Endothelial cell of umbilical vein (primary cell): Measurements from ENCODE around the gene HBS1L. TPM values are rescaled to one million over a fixed set of nuclear protein-coding genes. Genes with fewer than 3 reads are reported as not detected.

ENCODE experiments used
- BruUV-seq: library from RNA; stranded (reverse); fragments of 400-500 nt; replicated peaks from 2 replicates; lab custom pipeline; 2021; lab: Mats Ljungman, UMichigan
- CTCF ChIA-PET: fragments of 300-600, 350-600 bp; sonication (Branson Sonifier 250); formaldehyde crosslinking; loops from one replicate; lab custom pipeline; 2021; ENCODE audit warnings: antibody characterized with exemption, inconsistent platforms; lab: Charles Lee
- POLR2A ChIA-PET: fragments of 300-600, 350-600 bp; sonication (Branson Sonifier 250); formaldehyde crosslinking; loops from one replicate; lab custom pipeline; 2021; ENCODE audit warnings: antibody characterized with exemption, inconsistent platforms; lab: Charles Lee
- DNase-seq: peaks from one replicate; pipeline ENCODE4 v3.0.0-alpha.2; 2011; ENCODE audit warnings: low read depth, low spot score
- FAIRE-seq: peaks from 2 replicates; lab custom pipeline; 2011; peaks lifted over from hg19 to GRCh38; lab: Jason Lieb, UNC
- H2AFZ ChIP-seq: 2 replicates; pipeline ENCODE4 v1.6.0; 2012; ENCODE audit warnings: low read depth, low read length, control low read depth, inconsistent platforms
- H3K27ac ChIP-seq: 2 replicates; pipeline ENCODE4 v1.5.1; 2011; ENCODE audit warnings: low read depth, mild to moderate bottlenecking, control low read depth, low read length, moderate library complexity; ENCODE audit not compliant: insufficient read depth
- H3K27me3 ChIP-seq, 2 experiments: 2 replicates each; pipeline versions ENCODE4 v1.6.0 to v1.6.1; 2011; ENCODE audit warnings: low read length in 2 of 2, mixed read lengths in 1 of 2; ENCODE audit not compliant: control insufficient read depth in 2 of 2, insufficient read depth in 2 of 2
- H3K36me3 ChIP-seq, 2 experiments: 2 replicates in 1 of 2; 3 replicates in 1 of 2; pipeline ENCODE4 v1.5.1; 2011; ENCODE audit warnings: low read length in 2 of 2, mild to moderate bottlenecking in 1 of 2, moderate library complexity in 1 of 2; ENCODE audit not compliant: control insufficient read depth in 2 of 2, insufficient read depth in 2 of 2; ENCODE audit errors: extremely low read depth in 1 of 2
- H3K4me1 ChIP-seq: 3 replicates; pipeline ENCODE4 v1.5.1; 2011; ENCODE audit warnings: mild to moderate bottlenecking, low read length; ENCODE audit not compliant: control insufficient read depth, insufficient read depth; ENCODE audit errors: extremely low read depth
- H3K4me2 ChIP-seq: 2 replicates; pipeline ENCODE4 v1.6.1; 2011; ENCODE audit warnings: low read length, control low read depth, mixed read lengths; ENCODE audit not compliant: insufficient read depth
- H3K4me3 ChIP-seq, 3 experiments: fragments of 200-600 bp in 1 of 3; sonication (generic), shearing (Covaris generic) in 1 of 3; replicated peaks in 1 of 3; 2 replicates each; pipeline ENCODE4 v1.5.1; 2011 to 2016; ENCODE audit warnings: control low read depth in 3 of 3, low read length in 3 of 3, mild to moderate bottlenecking in 2 of 3, inconsistent platforms in 1 of 3, low read depth in 1 of 3, moderate library complexity in 1 of 3; ENCODE audit not compliant: insufficient read depth in 1 of 3
- H3K79me2 ChIP-seq: 2 replicates; pipeline ENCODE4 v1.6.0; 2012; ENCODE audit warnings: low read length, inconsistent platforms; ENCODE audit not compliant: control insufficient read depth, insufficient read depth
- H3K9ac ChIP-seq: replicated peaks from 2 replicates; pipeline ENCODE3; 2011; ENCODE audit warnings: low read length, control low read depth; ENCODE audit not compliant: insufficient read depth; ENCODE audit errors: extremely low read depth
- H3K9me1 ChIP-seq: replicated peaks from 3 replicates; pipeline ENCODE4 v1.6.0; 2011; ENCODE audit warnings: mild to moderate bottlenecking, low read length; ENCODE audit not compliant: control insufficient read depth, insufficient read depth; ENCODE audit errors: extremely low read depth
- H3K9me3 ChIP-seq: replicated peaks from 2 replicates; pipeline ENCODE4 v1.5.1; 2012; ENCODE audit warnings: low read length, inconsistent platforms; ENCODE audit not compliant: control insufficient read depth, insufficient read depth
- H4K20me1 ChIP-seq: replicated peaks from 2 replicates; pipeline ENCODE3; 2011; ENCODE audit warnings: mild to moderate bottlenecking, low read length; ENCODE audit not compliant: control insufficient read depth, insufficient read depth; ENCODE audit errors: extremely low read depth
- CTCF ChIP-seq, 2 donors: IDR thresholded peaks; 1 replicate in 1 of 2; 2 replicates in 1 of 2; pipeline ENCODE4 v1.5.1; 2011; ENCODE audit warnings: low read length in 2 of 2, mild to moderate bottlenecking in 2 of 2, moderate library complexity in 2 of 2, control low read depth in 1 of 2, inconsistent platforms in 1 of 2, low read depth in 1 of 2; ENCODE audit not compliant: insufficient read depth in 1 of 2; ENCODE audit errors: extremely low read depth in 1 of 2
- EZH2 ChIP-seq: IDR thresholded peaks from 2 replicates; pipeline ENCODE4 v1.6.1; 2012; ENCODE audit warnings: borderline replicate concordance, low read depth, mild to moderate bottlenecking, moderate library complexity, low read length, inconsistent platforms; ENCODE audit not compliant: severe bottlenecking
- FOS ChIP-seq: IDR thresholded peaks from 2 replicates; pipeline ENCODE4 v1.6.1; 2011; ENCODE audit warnings: mild to moderate bottlenecking, low read length, moderate library complexity, borderline replicate concordance; ENCODE audit not compliant: insufficient read depth
- GATA2 ChIP-seq: IDR thresholded peaks from 2 replicates; pipeline ENCODE4 v1.7.0; 2011; ENCODE audit warnings: low read depth, mild to moderate bottlenecking, moderate library complexity, mixed read lengths, low read length; ENCODE audit not compliant: insufficient read length, insufficient read depth
- JUN ChIP-seq: IDR thresholded peaks from 2 replicates; pipeline ENCODE4 v1.6.1; 2011; ENCODE audit warnings: borderline replicate concordance, low read depth; ENCODE audit not compliant: insufficient read length, insufficient read depth
- MAX ChIP-seq: IDR thresholded peaks from 2 replicates; pipeline ENCODE4 v1.6.1; 2011; ENCODE audit not compliant: insufficient read depth, insufficient read length
- MYC ChIP-seq: IDR thresholded peaks from one replicate; pipeline ENCODE4 v1.6.1; 2011; ENCODE audit warnings: mild to moderate bottlenecking, low read depth, low read length
- POLR2A ChIP-seq: IDR thresholded peaks from 2 replicates; pipeline ENCODE4 v1.6.1; 2012; ENCODE audit warnings: low read depth, mild to moderate bottlenecking, control low read depth, low read length
- POLR2AphosphoS5 ChIP-seq: IDR thresholded peaks from 2 replicates; pipeline ENCODE4 v1.6.1; 2012; ENCODE audit warnings: low read depth, mild to moderate bottlenecking, control low read depth, low read length, moderate library complexity; ENCODE audit not compliant: insufficient read depth
- dilution Hi-C: fragments of 300-500 bp; cut with MboI; formaldehyde crosslinking; loops from one replicate; pipeline ENCODE4 v1.15.0; 2019; ENCODE audit warnings: low sequenced_read_pairs; ENCODE audit not compliant: extremely low pct_ligation_motif_present
- intact Hi-C: fragments of 100-400 bp; cut with micrococcal nuclease; formaldehyde crosslinking; loops from one replicate; pipeline ENCODE4 v1.10.0; 2022
- polyA plus RNA-seq, 4 experiments: library from polyadenylated mRNA; depleted of rRNA in 3 of 4; stranded (reverse) in 3 of 4; unstranded in 1 of 4; fragments of >200 nt; gene quantifications; 2 replicates each; pipeline versions ENCODE4 v1.2.1 to v1.2.3, GENCODE V29; 2011 to 2012; ENCODE audit warnings: missing spikeins in 1 of 4
- total RNA-seq: library from RNA; stranded (reverse); gene quantifications from 2 replicates; pipeline ENCODE4 v1.2.3, GENCODE V29; 2021

The HBS1L gene
- total and polyA plus RNA-seq, 2 donors (not counting 3 experiments of a cell fraction or from before 2014, with no cell fraction given), result 23.7 to 74.6 TPM

GRCh38 chr6:134920422-134920821 lies 134.2 kb downstream of the HBS1L start:
- Histone ChIP-seq H3K9me3 (no peaks in the 10 kb centered on the region), H4K20me1 (no peaks in the 10 kb centered on the region), H3K27me3 (no peaks in the 10 kb centered on the region), H3K36me3 (no peaks in the 10 kb centered on the region), H3K9ac (no peak overlapping the region), H3K4me3 (no peak overlapping the region), H3K4me2 (peak overlapping the region; percentile 27), H2AFZ (no peak overlapping the region), H3K9me1 (no peaks in the 10 kb centered on the region), H3K27ac (no peak overlapping the region), H3K4me1 (peaks cover 4% of the 10 kb centered on the region), H3K79me2 (no peaks in the 10 kb centered on the region)
- intact Hi-C loops, result no loop called here
- peak; percentile 8 for FAIRE-seq
- dilution Hi-C loops, result no loop called here
- ChIA-PET POLR2A (no interaction called here), CTCF (interaction anchor here (0.9 to 3.2 kb wide), 4 partner anchors 11 to 797 kb away, joined by 3 to 20 read pairs (median 6); partner anchors contain the start of gene ALDH8A1)
- BruUV-seq, result no TSS peak
- DNase-seq, result peak; percentile 22
- TF ChIP-seq MYC (no peak), POLR2AphosphoS5 (no peak), GATA2 (peak; percentile 61), JUN (peak; percentile 28), FOS (peak; percentile 42), MAX (no peak)

- no peak overlapping the region for H3K27ac ChIP-seq
- peaks cover 0 to 2% of the 10 kb centered on the region in 2 experiments for H3K27me3 ChIP-seq
- no TSS peak for BruUV-seq
- H4K20me1 ChIP-seq, result no peaks in the 10 kb centered on the region
- no peak overlapping the region for H2AFZ ChIP-seq
- dilution Hi-C loops (no loop called here), intact Hi-C loops (no loop called here)
- H3K79me2 ChIP-seq, result no peaks in the 10 kb centered on the region
- POLR2A ChIA-PET, result no interaction called here
- CTCF ChIA-PET, result interaction anchor here (0.9 to 3.2 kb wide), 3 partner anchors 9 to 28 kb away, joined by 4 to 20 read pairs (median 4); no protein-coding TSS in a partner anchor
- H3K36me3 ChIP-seq, result no peaks in the 10 kb centered on the region
- H3K4me3 ChIP-seq, result no peak overlapping the region
- DNase-seq (no peak), FAIRE-seq (no peak)
- H3K9me3 ChIP-seq, result no peaks in the 10 kb centered on the region
- no peak for TF ChIP-seq JUN
- no peak for TF ChIP-seq MAX
- TF ChIP-seq MYC, result no peak
- TF ChIP-seq GATA2, result no peak
- TF ChIP-seq CTCF (IDR thresholded peaks at IDR 0.05; ENCODE audit: extremely low read depth in 1 of 2, insufficient read depth in 1 of 2, low read depth in 1 of 2, low read length in 2 of 2), result no peak
- no peak for TF ChIP-seq POLR2AphosphoS5
- TF ChIP-seq EZH2, result no peak
- no peak for TF ChIP-seq FOS
- no peak for TF ChIP-seq POLR2A
- no peaks in the 10 kb centered on the region for H3K9me1 ChIP-seq
- H3K4me2 ChIP-seq, result no peak overlapping the region
- H3K4me1 ChIP-seq, result peaks cover 4% of the 10 kb centered on the region
- H3K9ac ChIP-seq, result no peak overlapping the region
Measured at GRCh38 chr6:134918418-134918961, 136.1 kb downstream of the HBS1L start.
